ENCODE measurements around the gene NDUFB10. TPM values are rescaled to one million over a fixed set of nuclear protein-coding genes. Genes with fewer than 3 reads are reported as not detected.

The NDUFB10 gene
- total RNA-seq, 1 experiment from 2014 or later = 287 TPM

DNA sequence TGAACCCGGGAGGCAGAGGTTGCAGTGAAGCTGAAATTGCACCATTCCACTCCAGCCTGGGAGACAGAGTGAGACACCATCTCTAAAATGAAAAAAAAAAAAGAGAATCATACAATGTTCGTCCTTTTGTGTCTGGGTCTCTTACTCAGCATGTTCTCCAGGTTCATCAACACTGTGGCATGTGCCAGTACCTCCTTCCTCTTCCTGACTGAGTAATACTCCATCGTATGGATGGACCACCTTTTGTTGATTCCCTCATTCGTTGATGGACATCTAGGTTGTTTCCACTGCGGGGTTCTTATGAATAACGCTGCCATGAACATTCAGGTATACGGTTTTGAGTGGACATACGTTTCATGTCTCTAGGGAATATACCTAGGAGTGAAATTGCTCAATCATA, 37.0 kb upstream of the NDUFB10 start:
- no peak for DNase-seq (ENCODE audit: low read depth, low spot score)
- Histone ChIP-seq H3K27ac (ENCODE audit: low read length) (no peak overlapping the region), H3K27me3 (ENCODE audit: control insufficient read depth, insufficient read depth, low read length) (peaks cover 2% of the 10 kb centered on the region; the same call in 1 of the 2 replicates), H3K4me3 (ENCODE audit: low read depth in 2 of 2, low read length in 2 of 2) (no peak overlapping the region), H3K36me3 (ENCODE audit: control insufficient read depth, insufficient read depth, low read length) (no peaks in the 10 kb centered on the region), H3K4me1 (ENCODE audit: control insufficient read depth, insufficient read depth, low read length) (peaks cover 26% of the 10 kb centered on the region), H3K9me3 (ENCODE audit: control insufficient read depth, insufficient read depth, low read depth, low read length) (no peaks in the 10 kb centered on the region)
- in situ Hi-C loops (cut with HindIII; ENCODE audit: low pct_unique_long_range_greater_than_20kb, low sequenced_read_pairs) = no loop called here
- CTCF ChIA-PET = interaction anchor here (0.7 kb wide), 1 partner anchor 94 kb away, joined by 3 read pairs; no protein-coding TSS in a partner anchor
- POLR2A ChIA-PET = no interaction called here
- BruUV-seq (replicated peaks) = no TSS peak
- TF ChIP-seq SIN3A (IDR thresholded peaks at IDR 0.05; ENCODE audit: borderline replicate concordance, insufficient read depth, low read depth, low read length) = no peak
- no peak for TF ChIP-seq POLR2AphosphoS5 (IDR thresholded peaks at IDR 0.05; ENCODE audit: low read depth, low read length)
- TF ChIP-seq TCF7L2 (IDR thresholded peaks at IDR 0.05; ENCODE audit: low read depth, low read length) = no peak
- intact Hi-C loops (cut with micrococcal nuclease; ENCODE audit: unreplicated experiment) = no loop called here
- no peak for ATAC-seq

DNA sequence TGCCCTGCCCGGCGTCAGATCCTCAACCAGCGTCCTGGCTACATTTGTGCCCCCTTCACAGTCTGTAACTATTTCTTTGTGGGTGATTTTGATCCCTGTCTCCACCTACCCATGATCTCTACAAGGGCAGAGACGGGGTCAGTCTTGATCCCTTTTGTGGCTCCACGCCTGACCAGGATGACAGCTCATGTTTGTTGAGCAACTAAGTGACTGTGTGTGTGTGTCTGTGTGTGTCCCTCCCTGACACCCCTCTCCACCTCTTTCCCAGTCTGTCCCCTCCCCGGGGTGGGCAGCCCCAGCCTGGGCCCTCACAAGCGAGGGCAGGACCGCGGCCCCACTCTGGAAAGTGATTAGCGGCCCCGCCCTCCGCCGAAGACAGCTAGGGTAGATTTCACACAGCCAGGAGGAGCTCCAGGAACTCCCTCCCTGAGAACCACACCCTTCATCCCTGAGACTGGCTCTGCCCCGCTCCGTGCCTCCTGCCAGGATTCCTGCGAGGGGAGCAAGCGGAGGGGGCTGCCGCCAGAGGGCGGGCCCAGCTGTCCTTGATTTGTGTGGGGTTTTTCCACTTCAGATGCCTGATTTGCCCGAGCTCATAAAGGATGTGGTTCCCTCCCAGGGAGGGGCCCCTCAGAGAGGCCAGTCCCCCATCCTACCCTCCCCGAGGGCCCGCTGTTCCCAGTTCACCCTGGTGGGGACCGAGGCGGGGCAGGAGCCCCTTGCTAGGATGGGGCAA, 35.9 kb upstream of the NDUFB10 start:
- Histone ChIP-seq H3K4me3 (ENCODE audit: low read depth in 2 of 2, low read length in 2 of 2) (no peak overlapping the region), H3K27me3 (ENCODE audit: control insufficient read depth, insufficient read depth, low read length) (no peaks in the 10 kb centered on the region; the same call in 1 of the 2 replicates), H3K4me1 (ENCODE audit: control insufficient read depth, insufficient read depth, low read length) (peaks cover 22% of the 10 kb centered on the region), H3K27ac (ENCODE audit: low read length) (no peak overlapping the region), H3K9me3 (ENCODE audit: control insufficient read depth, insufficient read depth, low read depth, low read length) (no peaks in the 10 kb centered on the region), H3K36me3 (ENCODE audit: control insufficient read depth, insufficient read depth, low read length) (no peaks in the 10 kb centered on the region)
- intact Hi-C loops (cut with micrococcal nuclease; ENCODE audit: unreplicated experiment) (no loop called here), in situ Hi-C loops (cut with HindIII; ENCODE audit: low pct_unique_long_range_greater_than_20kb, low sequenced_read_pairs) (no loop called here)
- CTCF ChIA-PET = no interaction called here
- no peak for DNase-seq (ENCODE audit: low read depth, low spot score)
- POLR2A ChIA-PET = no interaction called here
- ATAC-seq = no peak
- BruUV-seq (replicated peaks) = no TSS peak
- TF ChIP-seq, protein P1, sequence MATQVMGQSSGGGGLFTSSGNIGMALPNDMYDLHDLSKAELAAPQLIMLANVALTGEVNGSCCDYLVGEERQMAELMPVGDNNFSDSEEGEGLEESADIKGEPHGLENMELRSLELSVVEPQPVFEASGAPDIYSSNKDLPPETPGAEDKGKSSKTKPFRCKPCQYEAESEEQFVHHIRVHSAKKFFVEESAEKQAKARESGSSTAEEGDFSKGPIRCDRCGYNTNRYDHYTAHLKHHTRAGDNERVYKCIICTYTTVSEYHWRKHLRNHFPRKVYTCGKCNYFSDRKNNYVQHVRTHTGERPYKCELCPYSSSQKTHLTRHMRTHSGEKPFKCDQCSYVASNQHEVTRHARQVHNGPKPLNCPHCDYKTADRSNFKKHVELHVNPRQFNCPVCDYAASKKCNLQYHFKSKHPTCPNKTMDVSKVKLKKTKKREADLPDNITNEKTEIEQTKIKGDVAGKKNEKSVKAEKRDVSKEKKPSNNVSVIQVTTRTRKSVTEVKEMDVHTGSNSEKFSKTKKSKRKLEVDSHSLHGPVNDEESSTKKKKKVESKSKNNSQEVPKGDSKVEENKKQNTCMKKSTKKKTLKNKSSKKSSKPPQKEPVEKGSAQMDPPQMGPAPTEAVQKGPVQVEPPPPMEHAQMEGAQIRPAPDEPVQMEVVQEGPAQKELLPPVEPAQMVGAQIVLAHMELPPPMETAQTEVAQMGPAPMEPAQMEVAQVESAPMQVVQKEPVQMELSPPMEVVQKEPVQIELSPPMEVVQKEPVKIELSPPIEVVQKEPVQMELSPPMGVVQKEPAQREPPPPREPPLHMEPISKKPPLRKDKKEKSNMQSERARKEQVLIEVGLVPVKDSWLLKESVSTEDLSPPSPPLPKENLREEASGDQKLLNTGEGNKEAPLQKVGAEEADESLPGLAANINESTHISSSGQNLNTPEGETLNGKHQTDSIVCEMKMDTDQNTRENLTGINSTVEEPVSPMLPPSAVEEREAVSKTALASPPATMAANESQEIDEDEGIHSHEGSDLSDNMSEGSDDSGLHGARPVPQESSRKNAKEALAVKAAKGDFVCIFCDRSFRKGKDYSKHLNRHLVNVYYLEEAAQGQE (IDR thresholded peaks at IDR 0.05; ENCODE audit: insufficient read depth in 1 of 2, low read depth in 2 of 2, low read length in 1 of 2) = no peak
- TF ChIP-seq TCF7L2 (IDR thresholded peaks at IDR 0.05; ENCODE audit: low read depth, low read length) (no peak), SIN3A (IDR thresholded peaks at IDR 0.05; ENCODE audit: borderline replicate concordance, insufficient read depth, low read depth, low read length) (no peak), POLR2AphosphoS5 (IDR thresholded peaks at IDR 0.05; ENCODE audit: low read depth, low read length) (no peak)
- TF ChIP-seq, protein P2, sequence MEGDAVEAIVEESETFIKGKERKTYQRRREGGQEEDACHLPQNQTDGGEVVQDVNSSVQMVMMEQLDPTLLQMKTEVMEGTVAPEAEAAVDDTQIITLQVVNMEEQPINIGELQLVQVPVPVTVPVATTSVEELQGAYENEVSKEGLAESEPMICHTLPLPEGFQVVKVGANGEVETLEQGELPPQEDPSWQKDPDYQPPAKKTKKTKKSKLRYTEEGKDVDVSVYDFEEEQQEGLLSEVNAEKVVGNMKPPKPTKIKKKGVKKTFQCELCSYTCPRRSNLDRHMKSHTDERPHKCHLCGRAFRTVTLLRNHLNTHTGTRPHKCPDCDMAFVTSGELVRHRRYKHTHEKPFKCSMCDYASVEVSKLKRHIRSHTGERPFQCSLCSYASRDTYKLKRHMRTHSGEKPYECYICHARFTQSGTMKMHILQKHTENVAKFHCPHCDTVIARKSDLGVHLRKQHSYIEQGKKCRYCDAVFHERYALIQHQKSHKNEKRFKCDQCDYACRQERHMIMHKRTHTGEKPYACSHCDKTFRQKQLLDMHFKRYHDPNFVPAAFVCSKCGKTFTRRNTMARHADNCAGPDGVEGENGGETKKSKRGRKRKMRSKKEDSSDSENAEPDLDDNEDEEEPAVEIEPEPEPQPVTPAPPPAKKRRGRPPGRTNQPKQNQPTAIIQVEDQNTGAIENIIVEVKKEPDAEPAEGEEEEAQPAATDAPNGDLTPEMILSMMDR (IDR thresholded peaks at IDR 0.05) = no peak

DNA sequence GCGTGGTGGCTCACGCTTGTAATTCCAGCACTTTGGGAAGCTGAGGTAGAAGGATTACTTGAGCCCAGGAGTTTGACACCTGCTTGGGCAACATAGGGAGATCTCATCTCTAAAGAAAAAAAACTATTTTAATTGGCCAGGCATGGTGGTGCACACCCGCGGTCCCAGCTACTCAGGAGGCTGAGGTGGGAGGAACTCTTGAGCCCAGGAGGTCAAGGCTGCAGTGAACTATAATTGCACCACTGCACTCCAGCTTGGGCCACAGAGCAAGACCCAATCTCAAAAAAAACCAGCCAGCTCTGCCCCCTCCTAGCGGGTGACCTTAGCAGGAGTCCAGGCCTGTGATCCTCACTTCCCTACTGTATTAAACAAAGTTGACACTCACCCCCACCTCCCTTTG, 35.2 kb upstream of the NDUFB10 start:
- Histone ChIP-seq H3K4me1 (ENCODE audit: control insufficient read depth, insufficient read depth, low read length) (peaks cover 17% of the 10 kb centered on the region), H3K27me3 (ENCODE audit: control insufficient read depth, insufficient read depth, low read length) (no peaks in the 10 kb centered on the region; the same call in 1 of the 2 replicates), H3K27ac (ENCODE audit: low read length) (no peak overlapping the region), H3K36me3 (ENCODE audit: control insufficient read depth, insufficient read depth, low read length) (no peaks in the 10 kb centered on the region), H3K4me3 (ENCODE audit: low read depth in 2 of 2, low read length in 2 of 2) (no peak overlapping the region), H3K9me3 (ENCODE audit: control insufficient read depth, insufficient read depth, low read depth, low read length) (no peaks in the 10 kb centered on the region)
- in situ Hi-C loops (cut with HindIII; ENCODE audit: low pct_unique_long_range_greater_than_20kb, low sequenced_read_pairs) = no loop called here
- POLR2A ChIA-PET = interaction anchor here (0.6 kb wide), 1 partner anchor 108 kb away, joined by 4 read pairs; no protein-coding TSS in a partner anchor
- no TSS peak for BruUV-seq (replicated peaks)
- intact Hi-C loops (cut with micrococcal nuclease; ENCODE audit: unreplicated experiment) = no loop called here
- TF ChIP-seq SIN3A (IDR thresholded peaks at IDR 0.05; ENCODE audit: borderline replicate concordance, insufficient read depth, low read depth, low read length) (no peak), POLR2AphosphoS5 (IDR thresholded peaks at IDR 0.05; ENCODE audit: low read depth, low read length) (no peak)
- TF ChIP-seq, protein P2 (IDR thresholded peaks at IDR 0.05) = no peak
- DNase-seq (ENCODE audit: low read depth, low spot score) (no peak), ATAC-seq (no peak)
- CTCF ChIA-PET = no interaction called here
